Stimulated activated CD8-positive, alpha-beta memory T cell treated with anti-CD3 and anti-CD28 coated beads, Interleukin-7, amount 100 ng/mL, for 1 hour (primary cell): ENCODE results near the gene NRXN3.

Source experiments
- DNase-seq, 2 donors: peaks; one replicate each; pipeline ENCODE4 v3.0.0-alpha.2; 2020; ENCODE audit warnings: low read depth in 2 of 2

The NRXN3 gene

DNA sequence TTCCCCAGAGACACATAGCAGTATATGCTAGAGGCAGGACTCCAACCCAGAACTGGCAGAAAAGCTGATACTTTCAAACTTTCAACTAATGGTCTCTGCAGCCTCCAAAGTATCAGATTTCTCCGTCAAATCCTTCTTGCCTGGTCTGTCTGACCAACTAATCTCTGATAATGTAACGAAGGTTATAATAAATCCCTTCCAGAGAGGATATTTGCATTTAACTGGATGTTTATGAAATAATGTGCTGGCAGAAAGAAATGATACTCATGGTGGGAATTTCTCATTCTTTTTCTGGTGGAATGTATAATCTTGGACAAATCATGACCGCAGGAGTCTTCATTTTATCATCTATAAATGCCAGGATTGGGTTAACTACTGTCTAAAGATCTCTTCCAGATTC, 1180.8 kb downstream of the NRXN3 start:
- no peak for DNase-seq

DNA sequence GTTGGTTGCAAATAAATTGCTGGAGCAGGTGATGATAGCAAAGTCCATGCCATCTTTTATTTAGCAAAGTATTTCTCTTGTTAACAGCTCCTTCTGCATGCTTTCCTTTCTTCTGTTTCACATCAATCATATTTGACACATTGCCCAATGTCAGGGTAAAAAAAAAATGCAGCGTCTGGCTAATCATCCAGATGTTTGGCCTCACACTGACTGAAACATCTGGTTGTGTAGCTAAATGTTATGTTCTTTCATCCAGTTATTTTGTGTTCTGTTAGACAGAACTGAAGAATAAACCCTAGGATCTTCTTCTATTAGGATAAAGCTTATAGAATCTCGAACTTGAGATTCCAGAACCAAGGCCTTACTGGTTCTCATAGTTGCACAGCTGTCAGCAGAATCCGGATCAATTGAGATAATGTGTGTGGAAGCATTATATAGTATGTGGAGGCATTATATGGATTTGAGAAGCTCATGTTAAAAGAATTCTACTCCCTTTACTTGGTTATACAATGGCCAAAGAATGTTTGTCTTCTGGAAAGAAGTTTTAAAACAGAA, 1182.0 kb downstream of the NRXN3 start:
- DNase-seq: no peak

DNA sequence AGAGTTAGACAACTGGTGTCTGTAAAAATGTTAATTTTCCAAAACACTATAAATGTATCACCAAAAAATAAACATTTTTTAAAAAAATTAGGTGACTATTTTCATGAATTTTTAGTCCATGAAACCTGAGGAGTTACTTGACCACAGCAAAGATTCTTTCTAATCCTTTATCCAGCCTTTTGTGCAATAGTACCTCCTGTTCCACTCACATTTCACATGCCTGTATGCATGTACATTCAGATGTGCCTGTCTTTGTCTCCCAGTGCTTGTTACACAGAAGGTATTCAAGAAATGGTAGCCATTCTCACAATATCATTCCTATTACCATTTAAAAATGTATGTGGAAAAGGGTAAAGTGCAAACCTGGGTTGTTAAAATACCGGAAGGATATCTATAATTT, 1184.2 kb downstream of the NRXN3 start:
- DNase-seq: no peak

DNA sequence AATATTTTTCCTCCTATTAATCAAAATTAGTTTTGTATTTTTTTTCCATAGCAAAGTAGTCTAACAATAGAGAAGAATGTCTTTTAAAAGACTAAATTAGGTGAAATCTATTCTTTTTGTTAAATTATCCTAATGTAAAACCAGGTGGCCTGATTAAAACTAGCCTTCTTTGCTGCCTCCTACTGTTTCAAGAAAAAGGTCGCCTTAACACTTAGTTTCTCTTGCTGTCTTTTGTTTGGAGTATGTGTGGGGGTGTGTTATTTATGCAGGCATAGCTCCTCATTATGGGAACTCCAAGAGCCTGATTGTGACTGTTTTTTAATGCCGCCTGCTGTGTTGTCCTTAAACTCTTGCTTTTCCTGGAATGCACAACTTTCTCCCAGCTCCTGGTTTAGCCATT, 1185.9 kb downstream of the NRXN3 start:
- DNase-seq: no peak

DNA sequence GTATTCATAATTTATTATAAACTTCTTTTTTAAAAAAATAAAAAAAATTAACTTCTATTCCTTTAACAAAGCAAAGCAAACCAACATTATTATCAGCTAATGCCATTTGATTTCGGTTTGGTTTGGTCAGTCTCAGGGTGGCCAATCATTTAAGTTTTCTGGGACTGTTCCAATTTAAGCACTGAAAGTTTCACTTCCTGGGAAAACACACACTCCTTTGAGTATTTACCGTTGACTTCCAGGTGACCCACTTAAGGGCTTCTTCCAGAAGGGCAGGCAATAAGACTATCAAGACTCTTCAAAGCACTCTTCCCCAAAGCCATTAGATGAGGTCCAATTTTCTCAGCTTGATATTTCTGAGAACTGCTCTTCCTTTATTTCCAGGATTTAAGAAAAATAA, 1187.1 kb downstream of the NRXN3 start:
- DNase-seq: no peak

DNA sequence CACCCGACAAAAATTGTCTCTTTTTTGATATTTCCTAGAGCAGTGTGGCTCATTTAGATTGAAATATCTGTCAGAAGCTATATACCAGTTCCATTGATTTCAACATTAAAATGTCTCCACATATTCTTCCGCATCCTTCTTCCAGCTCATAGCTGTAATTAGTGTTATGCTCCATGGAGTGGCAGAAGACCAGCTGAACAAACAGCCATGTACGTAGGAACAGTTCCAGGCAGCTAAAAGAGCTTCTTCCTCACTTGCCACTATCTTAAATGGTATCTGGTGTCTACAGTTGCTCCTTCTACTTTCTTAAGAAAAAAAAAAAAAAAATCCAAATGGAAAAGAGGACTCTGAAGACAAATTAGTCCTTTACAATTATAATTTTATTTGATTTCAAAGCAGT, 1193.1 kb downstream of the NRXN3 start:
- no peak for DNase-seq

DNA sequence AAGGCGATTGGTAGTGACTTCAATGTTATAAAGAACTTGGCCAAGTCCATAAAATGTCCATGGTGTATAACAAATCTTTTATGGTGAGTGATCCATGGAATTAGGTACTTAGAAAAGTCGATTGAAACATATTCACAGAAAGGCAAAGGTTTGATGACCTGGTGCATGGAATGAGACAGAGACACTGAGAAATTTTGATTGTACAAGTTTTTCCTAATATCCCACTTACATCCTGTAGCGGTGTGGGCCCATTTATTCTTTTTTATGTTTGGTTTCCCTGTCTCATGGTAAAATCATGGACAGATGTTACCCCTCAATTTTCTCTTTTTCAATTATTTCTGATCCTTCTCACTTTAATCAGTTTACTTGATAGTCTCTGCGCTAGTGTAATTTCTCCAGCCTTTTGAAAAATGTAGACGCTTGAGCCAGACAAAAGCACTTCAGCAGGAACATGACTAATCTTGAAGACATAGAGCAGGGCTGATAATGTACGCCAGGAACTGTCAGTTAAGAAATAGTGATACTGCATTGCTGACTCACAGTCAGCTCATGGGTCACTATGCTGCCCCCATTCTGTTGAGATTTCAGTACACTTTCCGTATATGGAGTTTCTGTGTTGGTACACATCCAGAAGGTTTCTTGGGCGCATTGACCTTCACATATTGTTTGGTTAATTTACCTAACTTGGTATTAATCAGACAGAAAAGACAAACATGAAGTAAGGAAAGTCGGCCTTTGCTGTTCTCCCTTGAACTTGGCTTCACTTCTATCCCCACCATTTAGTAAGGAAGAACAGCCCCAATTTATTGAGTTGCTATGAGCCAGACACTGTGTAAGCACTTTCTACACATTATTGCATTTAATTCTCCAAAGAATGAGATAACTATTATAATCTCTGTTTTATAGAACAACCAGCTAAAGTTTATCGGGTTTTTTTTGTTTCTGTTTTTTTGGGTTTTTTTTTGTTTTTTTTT, 1199.5 kb downstream of the NRXN3 start:
- DNase-seq: no peak

DNA sequence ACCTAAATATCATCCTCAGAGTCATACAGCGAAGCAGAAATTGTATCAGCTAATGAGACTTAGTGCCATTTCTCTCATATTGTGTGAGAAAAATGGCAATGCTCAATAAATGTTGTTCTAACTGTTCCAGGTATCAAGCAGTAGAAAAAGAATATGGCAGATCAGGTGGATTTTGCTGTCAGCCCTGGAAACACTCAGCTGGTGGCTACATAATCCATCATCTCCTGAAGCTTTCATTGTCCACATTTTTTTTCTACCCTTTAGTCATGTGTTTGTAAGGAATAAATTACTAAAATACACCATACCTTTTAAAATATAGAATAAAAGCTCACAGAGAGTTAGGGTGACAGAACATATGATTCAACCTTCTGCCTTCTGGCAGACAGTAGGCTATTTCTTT, 1200.8 kb downstream of the NRXN3 start:
- DNase-seq: no peak

DNA sequence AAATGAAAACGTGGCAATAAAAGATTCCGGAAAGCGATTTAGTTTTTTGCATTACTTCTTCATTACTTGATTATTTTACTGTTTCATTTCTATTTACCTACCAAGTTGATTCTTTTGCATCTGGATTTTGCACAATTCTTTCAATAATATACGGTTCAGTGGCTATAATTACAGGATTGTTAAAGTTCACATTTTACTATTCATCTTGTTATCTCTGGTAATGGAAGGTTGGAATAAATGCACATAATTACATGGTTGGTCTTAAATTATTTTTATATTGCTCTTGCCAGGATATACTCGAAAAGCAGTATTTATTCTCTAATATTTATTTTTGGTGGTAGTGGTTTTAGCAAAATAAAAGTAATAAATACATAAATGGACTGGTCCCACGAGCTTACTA, 1203.3 kb downstream of the NRXN3 start:
- no peak for DNase-seq

DNA sequence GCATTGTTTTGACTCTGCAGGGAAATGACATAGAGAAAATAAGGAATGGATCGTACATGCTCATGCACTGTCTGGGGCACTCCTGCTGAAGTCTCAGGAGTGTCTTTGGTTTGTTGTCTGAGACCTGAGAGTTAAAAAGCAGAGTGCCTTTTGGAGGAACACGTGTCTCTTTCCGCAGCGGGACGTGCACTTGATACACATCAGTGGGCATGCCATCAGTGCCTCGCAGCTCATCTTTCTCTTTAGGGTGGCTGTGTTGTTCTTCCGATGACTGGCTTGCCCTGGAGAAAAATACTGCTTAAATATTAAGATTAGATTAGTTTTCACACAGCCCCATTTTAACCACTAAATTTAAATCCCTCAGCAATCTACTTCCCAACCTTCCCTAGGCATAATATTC, 1205.2 kb downstream of the NRXN3 start:
- no peak for DNase-seq

DNA sequence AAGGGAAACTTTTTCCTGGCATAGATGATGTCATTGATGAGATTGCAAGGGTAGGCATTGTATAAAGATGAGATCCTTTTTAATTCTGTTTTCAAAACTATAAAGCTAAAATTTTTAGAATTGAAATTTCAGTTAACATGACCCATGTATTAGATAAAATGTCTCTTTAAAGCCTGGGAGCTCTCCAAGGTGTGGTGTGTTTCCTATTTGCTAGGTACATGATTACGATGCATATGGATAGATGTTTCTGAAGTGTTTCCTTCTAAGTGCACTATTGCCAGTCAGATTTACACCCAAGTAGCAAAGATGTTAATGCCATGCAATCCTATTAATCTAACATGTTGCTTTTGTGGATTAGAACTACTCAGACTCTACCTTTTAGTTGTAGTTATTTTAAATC, 1206.4 kb downstream of the NRXN3 start:
- no peak for DNase-seq

DNA sequence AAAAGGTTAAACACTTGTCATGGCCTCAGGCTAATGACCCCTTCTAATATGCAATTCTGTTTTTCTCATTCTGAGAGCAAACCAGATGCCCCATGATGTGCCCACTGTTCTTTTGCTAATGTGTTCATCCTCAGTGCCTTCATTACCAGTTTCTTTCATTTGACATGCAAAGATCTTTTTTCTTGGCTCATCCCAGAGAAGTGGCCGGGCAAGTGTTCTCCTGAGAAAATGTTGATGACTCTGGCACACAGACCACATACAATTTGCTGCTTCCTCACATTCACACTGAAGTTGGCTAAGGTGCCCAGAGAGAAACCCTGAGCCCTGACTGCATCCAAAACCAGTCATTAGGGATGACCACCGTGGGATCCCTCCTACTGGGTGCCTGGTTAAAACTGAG, 1207.8 kb downstream of the NRXN3 start:
- DNase-seq: no peak

DNA sequence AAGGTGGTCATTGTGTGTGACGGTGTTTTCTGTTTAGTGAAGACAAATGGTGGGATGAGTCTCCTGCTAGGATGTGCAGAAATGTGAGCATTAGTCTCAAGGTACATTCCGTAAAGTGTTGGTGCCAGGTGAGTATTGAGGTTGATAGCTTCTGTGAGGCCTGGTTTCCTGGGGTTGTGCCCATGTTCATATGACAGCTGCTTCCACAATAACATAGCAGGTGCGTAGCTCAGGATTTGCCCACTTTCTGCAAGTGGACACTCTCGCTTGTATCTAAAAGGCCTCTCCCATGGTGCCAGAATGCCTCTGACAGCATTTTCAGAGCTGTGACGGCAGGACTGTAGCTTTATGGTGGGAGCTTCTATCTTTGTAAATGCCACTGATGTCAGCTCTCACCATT, 1209.1 kb downstream of the NRXN3 start:
- no peak for DNase-seq

DNA sequence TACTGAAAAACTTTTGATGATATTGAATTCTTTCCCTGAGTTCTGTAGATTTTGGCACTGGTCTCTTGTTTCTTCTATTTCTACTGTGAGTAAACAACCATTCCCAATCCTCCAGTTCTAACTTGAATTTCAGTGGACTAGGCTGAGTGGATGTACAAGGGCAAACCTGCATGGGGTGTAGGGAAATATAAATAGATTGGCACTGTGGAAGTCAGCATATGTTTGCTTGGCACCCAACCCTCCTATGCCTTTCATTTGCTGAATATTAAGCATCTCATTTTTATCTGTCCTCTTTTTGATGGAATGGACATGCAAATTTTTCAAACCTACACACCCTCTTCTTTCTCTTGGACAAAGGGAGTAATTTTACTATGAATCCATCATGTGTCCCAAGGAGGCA, 1212.9 kb downstream of the NRXN3 start:
- no peak for DNase-seq

DNA sequence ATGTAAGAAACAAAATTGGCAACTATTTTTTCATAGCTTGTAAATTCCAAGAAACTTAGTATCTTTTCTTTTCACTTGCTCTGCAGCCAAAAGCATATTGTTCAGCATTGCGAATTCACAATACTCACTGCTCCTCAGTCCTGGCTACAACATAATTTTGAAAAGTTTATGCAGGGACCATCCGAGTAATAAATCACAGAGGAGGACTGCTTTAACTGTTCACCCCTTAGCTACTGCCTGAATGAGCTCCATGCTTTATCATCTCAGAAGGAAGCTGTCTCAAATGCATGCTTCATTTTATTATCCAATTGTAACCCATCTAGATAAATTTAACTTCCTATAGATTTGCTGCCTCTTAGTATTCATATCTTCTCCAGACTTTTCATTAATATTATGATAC, 1213.3 kb downstream of the NRXN3 start:
- DNase-seq: no peak

DNA sequence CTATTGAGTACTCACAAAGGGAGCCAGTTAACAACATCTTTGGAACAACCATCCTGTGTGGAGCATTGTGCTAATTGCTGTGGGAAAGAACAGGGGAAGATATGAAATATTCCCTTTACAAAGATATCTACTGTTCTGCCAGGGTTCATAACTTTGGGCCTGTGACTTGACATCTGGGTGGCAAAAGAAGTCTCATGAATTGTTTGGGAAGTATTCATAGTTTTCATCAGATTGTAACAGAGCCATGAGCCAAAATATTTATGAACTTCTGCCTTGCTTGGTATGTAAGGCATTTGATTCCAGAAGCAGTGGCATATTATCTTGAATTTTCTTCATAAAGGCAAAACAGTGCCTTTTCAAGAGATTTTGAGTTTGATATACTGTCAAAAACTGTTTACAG, 1224.9 kb downstream of the NRXN3 start:
- no peak for DNase-seq

DNA sequence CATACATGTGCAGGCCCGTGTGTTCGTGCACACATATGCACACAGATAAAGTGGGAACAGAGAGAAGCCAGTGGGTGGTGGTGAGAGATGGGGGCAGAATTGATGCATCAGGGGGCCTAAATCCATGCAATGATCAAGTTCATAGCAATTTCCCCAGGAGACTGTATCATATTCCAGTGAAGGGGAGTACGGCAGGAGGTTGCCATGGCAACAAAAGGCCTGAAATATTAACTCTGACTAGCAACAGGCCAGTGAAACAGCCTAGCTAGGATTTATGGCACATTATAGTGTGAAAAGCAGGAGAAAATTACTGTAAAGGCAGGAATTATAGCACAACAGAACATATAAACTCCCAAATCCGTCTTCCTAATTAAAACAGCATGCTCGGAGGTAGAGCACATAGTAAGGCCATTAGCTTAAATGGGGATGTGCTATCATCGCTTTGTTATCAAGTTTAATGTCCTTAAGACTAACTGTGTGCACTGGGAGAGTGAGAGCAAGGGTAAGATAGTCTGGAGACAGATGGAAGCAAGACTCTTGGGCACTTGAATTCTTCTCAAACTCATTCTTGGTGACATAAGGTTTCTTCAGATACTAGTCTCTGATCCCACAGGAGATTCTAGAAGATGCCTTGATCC, 1234.8 kb downstream of the NRXN3 start:
- no peak for DNase-seq

DNA sequence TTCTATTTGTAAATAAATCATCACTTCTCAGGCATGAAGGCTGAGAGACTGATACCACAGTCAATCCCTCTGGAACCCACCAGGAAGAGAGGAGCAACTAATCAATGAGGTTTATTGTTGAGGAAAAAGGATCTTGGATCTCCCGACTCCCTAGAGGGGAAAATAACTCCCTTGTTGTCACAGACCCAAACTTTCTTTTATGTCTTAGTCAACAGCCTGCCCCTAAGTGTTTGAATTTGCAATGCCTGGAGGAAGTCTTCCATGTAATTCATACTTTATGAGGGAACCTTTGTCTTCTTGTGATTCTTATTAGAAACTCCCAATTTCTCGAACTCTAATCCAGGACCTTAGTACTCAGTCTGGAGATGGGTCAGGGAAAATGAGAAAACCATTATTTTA, 1235.3 kb downstream of the NRXN3 start:
- DNase-seq: no peak

DNA sequence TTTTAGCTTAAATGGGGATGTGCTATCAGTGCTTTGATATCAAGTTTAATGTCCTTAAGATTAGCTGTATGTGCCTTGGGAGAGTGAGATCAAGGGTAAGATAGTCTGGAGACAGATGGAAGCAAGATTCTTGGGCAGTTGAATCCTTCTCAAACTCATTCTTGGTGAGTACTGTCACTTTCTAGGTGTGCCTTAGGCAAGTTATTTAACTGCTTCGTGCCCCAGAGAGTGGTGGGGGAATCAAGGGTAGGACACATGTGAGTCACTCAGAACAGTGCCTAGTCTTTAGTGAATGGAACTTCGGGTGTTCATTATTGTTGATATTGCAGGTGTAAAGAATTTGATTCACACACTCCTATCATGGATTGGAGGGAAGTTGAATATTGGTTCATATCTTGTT, 1237.4 kb downstream of the NRXN3 start:
- no peak for DNase-seq

DNA sequence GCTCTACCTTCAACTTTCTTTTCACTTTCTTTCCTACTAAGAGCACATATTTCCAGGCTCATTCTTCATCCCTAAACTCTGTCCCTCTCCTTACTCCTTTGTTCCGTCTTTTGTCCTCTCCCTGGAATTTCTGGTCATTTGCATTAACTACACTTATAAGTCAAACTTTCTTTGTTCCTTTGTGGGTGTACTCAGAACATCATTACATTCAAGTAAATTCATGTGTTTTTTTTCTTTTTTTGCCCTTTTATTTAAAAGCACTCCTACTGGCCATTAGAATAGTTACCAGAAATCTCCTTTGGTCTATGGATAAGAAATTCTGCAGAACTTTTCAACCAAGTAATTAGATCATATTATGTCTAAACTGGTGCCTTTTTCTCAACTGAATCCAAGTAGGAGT, 1238.5 kb downstream of the NRXN3 start:
- no peak for DNase-seq

DNA sequence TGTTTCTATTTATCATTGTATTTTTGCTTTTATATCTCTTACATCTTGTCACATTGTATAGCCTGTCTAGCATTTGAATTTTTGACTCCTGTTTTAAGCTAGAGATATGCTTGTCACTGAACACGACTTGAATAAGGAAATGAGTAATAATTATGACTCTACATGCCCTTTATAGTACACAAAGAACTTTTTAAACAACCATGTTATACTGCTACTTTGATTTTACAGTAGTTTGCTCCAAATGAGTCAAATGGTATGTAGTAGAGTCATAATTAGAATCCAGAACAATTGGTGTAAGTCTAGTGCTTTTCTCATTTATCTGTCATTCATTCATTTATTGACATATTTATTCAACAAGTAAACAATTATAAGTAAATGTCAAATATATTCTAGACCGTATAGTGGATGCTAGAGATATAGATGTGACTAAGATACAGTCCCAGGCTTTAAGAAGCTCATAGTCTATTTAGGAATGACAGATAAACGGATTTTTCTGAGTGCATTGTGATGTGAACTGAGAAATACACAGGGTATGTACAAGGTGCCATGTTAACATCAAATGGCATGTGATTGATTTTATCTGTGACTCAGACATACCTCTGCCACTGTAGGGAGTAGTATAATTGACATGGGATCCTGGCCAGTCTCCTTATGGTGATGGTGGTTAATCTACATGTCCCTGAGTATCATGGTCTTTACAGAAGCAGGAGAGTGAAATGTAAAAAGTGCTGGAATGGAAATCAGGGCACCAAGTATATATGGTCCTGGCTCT, 1241.4 kb downstream of the NRXN3 start:
- no peak for DNase-seq

DNA sequence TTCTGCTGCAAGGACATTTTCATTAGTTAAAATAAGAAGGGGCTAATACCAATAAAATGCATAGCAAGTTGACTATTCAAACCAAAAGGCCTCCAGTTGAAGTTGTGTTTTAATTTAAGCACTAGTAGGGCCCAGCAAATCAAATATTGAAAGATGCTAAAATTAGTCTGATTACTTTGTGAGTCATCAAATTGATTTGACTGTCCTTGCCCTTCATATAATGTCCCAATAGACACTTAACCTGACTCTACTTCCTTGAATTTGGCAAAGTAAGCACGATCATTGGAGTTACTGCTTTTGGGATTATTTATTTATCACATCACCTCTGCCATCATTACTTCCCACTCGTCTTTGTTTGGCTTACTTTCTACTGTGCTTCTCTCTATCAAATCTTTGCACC, 1242.6 kb downstream of the NRXN3 start:
- DNase-seq: no peak
